Gastrocnemius medialis (tissue), 4 donors: ENCODE results near the gene TMEM53. TPM values are rescaled to one million over a fixed set of nuclear protein-coding genes. Genes with fewer than 3 reads are reported as not detected.
A peak's percentile ranks its signal among the peaks of the same experiment; 100 is the strongest.

Experiments
- ATAC-seq, 2 donors: fragments of 150-250 bp; one replicate each; pipeline ENCODE4 v1.9.1; 2016
- DNase-seq, 2 donors: peaks; one replicate each; pipeline ENCODE4 v3.0.0-alpha.2; 2019
- H3K27ac ChIP-seq, 4 donors: fragments of 200-600 bp; sonication (generic); 1 replicate in 1 of 4; 2 replicates in 3 of 4; pipeline ENCODE4 v1.5.1; 2016 to 2018; ENCODE audit warnings: mild to moderate bottlenecking in 2 of 4, moderate library complexity in 1 of 4
- H3K27me3 ChIP-seq, 3 donors: fragments of 200-600 bp; sonication (generic) in 2 of 3; 1 replicate in 1 of 3; 2 replicates in 2 of 3; pipeline versions ENCODE4 v1.5.1 to v1.6.0; 2016 to 2019; ENCODE audit warnings: mild to moderate bottlenecking in 1 of 3, moderate library complexity in 1 of 3
- H3K36me3 ChIP-seq, 2 donors: fragments of 200-600 bp; sonication (generic) in 1 of 2; one replicate each; pipeline ENCODE4 v1.5.1; 2017 to 2018
- H3K4me1 ChIP-seq, 2 donors: fragments of 200-600 bp; sonication (generic) in 1 of 2; one replicate each; pipeline ENCODE4 v1.5.1; 2016 to 2017; ENCODE audit warnings: mild to moderate bottlenecking in 2 of 2
- H3K4me3 ChIP-seq, 4 donors: fragments of 200-600 bp; sonication (generic) in 3 of 4; 1 replicate in 1 of 4; 2 replicates in 3 of 4; pipeline ENCODE4 v1.5.1; 2016 to 2019; ENCODE audit warnings: mild to moderate bottlenecking in 2 of 4
- H3K9me3 ChIP-seq, 3 donors: fragments of 200-600 bp; sonication (generic) in 2 of 3; 1 replicate in 1 of 3; 2 replicates in 2 of 3; pipeline ENCODE4 v1.5.1; 2016 to 2019
- CTCF ChIP-seq, 5 experiments: fragments of 450-650 bp in 3 of 5; fragments of 200-600 bp in 2 of 5; sonication (generic) in 2 of 5; IDR thresholded peaks in 4 of 5; conservative IDR thresholded peaks in 1 of 5; 1 replicate in 4 of 5; 2 replicates in 1 of 5; pipeline ENCODE4 v1.5.1; 2016 to 2019; ENCODE audit warnings: antibody characterized with exemption in 5 of 5, mild to moderate bottlenecking in 3 of 5, moderate library complexity in 3 of 5
- POLR2A ChIP-seq, 2 donors: fragments of 450-650 bp; IDR thresholded peaks; one replicate each; pipeline ENCODE4 v1.6.1; 2017; ENCODE audit warnings: antibody characterized with exemption in 2 of 2, mild to moderate bottlenecking in 2 of 2, moderate library complexity in 2 of 2
- in situ Hi-C, 4 donors: fragments of 200-750 bp; cut with MboI; loops; one replicate each; pipeline versions ENCODE4 v1.15.0 to v1.8.0; 2017; ENCODE audit warnings: low sequenced_read_pairs in 4 of 4
- intact Hi-C: fragments of 100-400 bp; cut with DNase I; formaldehyde crosslinking; loops from one replicate; pipeline ENCODE4 v1.15.1; 2023; ENCODE audit warnings: low total_unique reads
- total RNA-seq, 4 donors: library from RNA; depleted of rRNA; stranded (reverse); fragments of >200 nt; gene quantifications; one replicate each; pipeline versions ENCODE4 v1.1.0 to v1.2.3, GENCODE V29; 2016

Gene TMEM53
- total RNA-seq, 4 donors from 2014 or later: 2.6 to 5.9 (median 4.2) TPM

GRCh38 chr1:44660176-44660575, 14.1 kb downstream of the TMEM53 start:
- in situ Hi-C loops (no loop called here), intact Hi-C loops (no loop called here)
- H3K27me3 ChIP-seq: no peaks in the 10 kb centered on the region
- no peak overlapping the region for H3K4me3 ChIP-seq
- H3K9me3 ChIP-seq: no peaks in the 10 kb centered on the region
- no peak overlapping the region for H3K27ac ChIP-seq
- ATAC-seq (peak; percentile 23 to 46), DNase-seq (peak; percentile 21 to 62)
- H3K36me3 ChIP-seq: no peaks in the 10 kb centered on the region
- H3K4me1 ChIP-seq: peaks cover 0 to 8% of the 10 kb centered on the region in 2 donors
- TF ChIP-seq CTCF (IDR thresholded peaks at IDR 0.05 in 4 of 5, conservative IDR thresholded peaks at IDR 0.05 in 1 of 5) (no peak), POLR2A (IDR thresholded peaks at IDR 0.05) (no peak)

DNA sequence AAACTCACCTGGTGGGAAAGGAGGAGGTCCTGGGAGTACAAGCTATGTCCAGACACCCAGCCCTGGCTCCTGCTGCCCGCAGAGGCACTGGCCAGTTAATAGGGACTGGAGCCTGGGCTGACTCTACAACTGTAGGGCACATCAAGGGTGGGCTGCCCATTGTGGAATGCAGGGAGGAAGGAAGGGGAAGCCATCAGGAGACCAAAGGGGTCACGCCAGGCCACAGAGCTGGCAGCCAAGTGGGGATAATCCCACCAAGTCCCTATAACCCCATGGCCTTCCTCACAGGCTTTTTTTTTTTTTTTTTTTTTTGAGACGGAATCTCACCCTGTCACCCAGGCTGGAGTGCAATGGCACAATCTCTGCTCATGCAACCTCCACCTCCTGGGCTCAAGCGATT, 14.7 kb downstream of the TMEM53 start:
- intact Hi-C loops: loop anchor here (10.0 kb wide), 1 partner anchor 445 kb away; the partner anchor contains the start of gene DMAP1
- no peak for DNase-seq
- Histone ChIP-seq H3K27ac (no peak overlapping the region), H3K4me1 (peaks cover 0 to 8% of the 10 kb centered on the region in 2 donors), H3K27me3 (no peaks in the 10 kb centered on the region), H3K4me3 (no peak overlapping the region), H3K36me3 (no peaks in the 10 kb centered on the region), H3K9me3 (no peaks in the 10 kb centered on the region)
- in situ Hi-C loops: loop anchor here in 1 of 4 donors (10.0 kb wide), 1 partner anchor 55 kb away; no protein-coding TSS in a partner anchor
- ATAC-seq: no peak
- TF ChIP-seq CTCF (IDR thresholded peaks at IDR 0.05 in 4 of 5, conservative IDR thresholded peaks at IDR 0.05 in 1 of 5): no peak
- TF ChIP-seq POLR2A (IDR thresholded peaks at IDR 0.05): no peak

DNA sequence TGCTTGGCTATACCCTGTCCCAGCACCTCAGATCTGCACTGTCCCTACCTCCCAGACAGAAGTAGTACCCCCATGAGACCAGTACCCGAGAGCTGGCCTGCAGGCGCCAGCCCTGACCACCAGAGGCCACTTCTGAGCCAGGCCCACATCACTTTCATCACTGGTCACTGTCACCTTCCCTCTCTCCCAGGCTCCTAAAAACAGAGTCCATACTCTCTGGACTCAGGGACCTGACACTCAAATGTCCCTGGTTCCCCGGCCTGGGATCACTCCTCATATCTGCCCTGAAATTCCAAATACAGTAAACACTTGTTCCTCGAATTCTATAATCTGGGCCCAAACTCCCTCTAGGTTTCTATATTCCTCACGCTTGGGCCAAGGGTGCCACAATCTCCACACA, 18.7 kb downstream of the TMEM53 start:
- H3K27ac ChIP-seq: no peak overlapping the region
- H3K27me3 ChIP-seq: no peaks in the 10 kb centered on the region
- H3K4me1 ChIP-seq: peaks cover 0 to 11% of the 10 kb centered on the region in 2 donors
- in situ Hi-C loops (loop anchor here in 1 of 4 donors (10.0 kb wide), 1 partner anchor 51 kb away; no protein-coding TSS in a partner anchor), intact Hi-C loops (loop anchor here (10.0 kb wide), 1 partner anchor 441 kb away; the partner anchor contains the start of gene DMAP1)
- peaks cover 0 to 7% of the 10 kb centered on the region in 2 donors for H3K36me3 ChIP-seq
- TF ChIP-seq CTCF (IDR thresholded peaks at IDR 0.05 in 4 of 5, conservative IDR thresholded peaks at IDR 0.05 in 1 of 5) (peak in 4 of 5 experiments; percentile 22 to 55 (median 40)), POLR2A (IDR thresholded peaks at IDR 0.05) (no peak)
- H3K4me3 ChIP-seq: no peak overlapping the region
- ATAC-seq (no peak), DNase-seq (no peak)
- H3K9me3 ChIP-seq: no peaks in the 10 kb centered on the region

GRCh38 chr1:44654621-44655187, 19.6 kb downstream of the TMEM53 start:
- Histone ChIP-seq H3K36me3 (peaks cover 0 to 16% of the 10 kb centered on the region in 2 donors), H3K27me3 (no peaks in the 10 kb centered on the region), H3K27ac (no peak overlapping the region), H3K9me3 (no peaks in the 10 kb centered on the region), H3K4me3 (no peak overlapping the region), H3K4me1 (peaks cover 0 to 6% of the 10 kb centered on the region in 2 donors)
- no peak for ATAC-seq
- in situ Hi-C loops: loop anchor here (5.0 to 10.0 kb wide), 3 partner anchors 42 to 50 kb away; no protein-coding TSS in a partner anchor
- intact Hi-C loops: loop anchor here (10.0 kb wide), 1 partner anchor 440 kb away; the partner anchor contains the start of gene DMAP1
- no peak for TF ChIP-seq POLR2A (IDR thresholded peaks at IDR 0.05)
- TF ChIP-seq CTCF (IDR thresholded peaks at IDR 0.05 in 4 of 5, conservative IDR thresholded peaks at IDR 0.05 in 1 of 5): no peak
- no peak for DNase-seq
